GM12878 (cell line): Measurements from ENCODE around the gene ARHGAP44.

Source experiments
- CHD1 ChIP-seq: IDR thresholded peaks from 2 replicates; pipeline ENCODE4 v1.6.1; 2012; ENCODE audit warnings: low read depth, low read length, improper control_type of control experiment
- EED ChIP-seq: sonication (generic); IDR thresholded peaks from 2 replicates; pipeline ENCODE4 v1.6.1; 2016; ENCODE audit warnings: antibody characterized with exemption, low read depth
- EZH2 ChIP-seq: IDR thresholded peaks from 2 replicates; pipeline ENCODE4 v1.6.1; 2012; ENCODE audit warnings: low read depth, mild to moderate bottlenecking, control low read depth, inconsistent platforms, low read length, borderline replicate concordance; ENCODE audit not compliant: control insufficient read depth
- HDAC2 ChIP-seq: fragments of 200-600 bp; sonication (generic); IDR thresholded peaks from 2 replicates; pipeline ENCODE4 v1.6.1; 2017
- REST ChIP-seq: IDR thresholded peaks from 2 replicates; pipeline ENCODE4 v1.6.1; 2012; ENCODE audit warnings: mild to moderate bottlenecking, low read depth, low read length
- SP1 ChIP-seq: IDR thresholded peaks from one replicate; pipeline ENCODE4 v1.6.1; 2011; ENCODE audit warnings: low read depth, low read length
- TAF1 ChIP-seq: IDR thresholded peaks from 2 replicates; pipeline ENCODE4 v1.6.1; 2011; ENCODE audit warnings: mild to moderate bottlenecking, low read depth, low read length, borderline replicate concordance
- USF1 ChIP-seq: IDR thresholded peaks from 2 replicates; pipeline ENCODE4 v1.6.1; 2011; ENCODE audit warnings: borderline replicate concordance, low read depth, mild to moderate bottlenecking, moderate library complexity, mixed read lengths, low read length; ENCODE audit not compliant: insufficient read depth; ENCODE audit errors: extremely low read length
- ZNF687 ChIP-seq: fragments of 450-650 bp; IDR thresholded peaks from 2 replicates; pipeline ENCODE4 v1.6.1; 2017; ENCODE audit warnings: mild to moderate bottlenecking, moderate library complexity
- TF ChIP-seq, protein P1 (sequence below), 3 experiments: IDR thresholded peaks in 2 of 3; conservative IDR thresholded peaks in 1 of 3; 2 replicates each; pipeline ENCODE4 v1.5.1; 2011; ENCODE audit warnings: low read depth in 3 of 3, low read length in 3 of 3, mild to moderate bottlenecking in 3 of 3, control low read depth in 2 of 3, moderate library complexity in 2 of 3, inconsistent platforms in 1 of 3, mixed read lengths in 1 of 3; ENCODE audit not compliant: control insufficient read depth in 2 of 3, insufficient read depth in 1 of 3; ENCODE audit errors: extremely low read depth in 1 of 3
- TF ChIP-seq, protein P2 (sequence below): fragments of 450-650 bp; formaldehyde crosslinking; IDR thresholded peaks from 2 replicates; pipeline ENCODE4 v1.5.0; 2022; ENCODE audit warnings: mild to moderate bottlenecking, missing genetic modification characterization
- TF ChIP-seq, protein P3 (sequence below): IDR thresholded peaks from 2 replicates; pipeline ENCODE4 v1.6.1; 2012; ENCODE audit warnings: low read length, inconsistent platforms

DNA sequence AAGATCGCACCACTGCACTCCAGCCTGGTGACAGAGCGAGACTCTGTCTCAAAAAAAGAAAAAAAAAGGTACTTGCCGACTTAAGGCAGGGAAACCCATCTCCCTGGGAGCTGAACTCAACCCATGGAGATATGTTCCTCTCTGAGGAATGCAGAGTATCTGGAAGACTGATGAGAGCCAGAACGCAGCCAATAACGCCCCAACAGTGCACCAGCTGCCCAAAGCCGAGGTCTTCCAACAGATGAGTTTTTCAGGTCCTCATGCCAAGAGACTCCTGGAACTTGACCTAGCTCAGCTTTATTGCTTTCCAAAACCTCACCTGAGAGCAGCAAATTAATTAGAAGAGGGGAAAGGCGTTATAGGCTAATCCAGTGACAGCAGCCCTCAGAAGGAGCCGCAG is 219.2 kb downstream of the ARHGAP44 start:
- TF ChIP-seq CHD1 (no peak), REST (no peak), EED (no peak), HDAC2 (no peak), EZH2 (no peak), ZNF687 (no peak), SP1 (no peak), TAF1 (no peak), USF1 (no peak)
- TF ChIP-seq, protein P1, sequence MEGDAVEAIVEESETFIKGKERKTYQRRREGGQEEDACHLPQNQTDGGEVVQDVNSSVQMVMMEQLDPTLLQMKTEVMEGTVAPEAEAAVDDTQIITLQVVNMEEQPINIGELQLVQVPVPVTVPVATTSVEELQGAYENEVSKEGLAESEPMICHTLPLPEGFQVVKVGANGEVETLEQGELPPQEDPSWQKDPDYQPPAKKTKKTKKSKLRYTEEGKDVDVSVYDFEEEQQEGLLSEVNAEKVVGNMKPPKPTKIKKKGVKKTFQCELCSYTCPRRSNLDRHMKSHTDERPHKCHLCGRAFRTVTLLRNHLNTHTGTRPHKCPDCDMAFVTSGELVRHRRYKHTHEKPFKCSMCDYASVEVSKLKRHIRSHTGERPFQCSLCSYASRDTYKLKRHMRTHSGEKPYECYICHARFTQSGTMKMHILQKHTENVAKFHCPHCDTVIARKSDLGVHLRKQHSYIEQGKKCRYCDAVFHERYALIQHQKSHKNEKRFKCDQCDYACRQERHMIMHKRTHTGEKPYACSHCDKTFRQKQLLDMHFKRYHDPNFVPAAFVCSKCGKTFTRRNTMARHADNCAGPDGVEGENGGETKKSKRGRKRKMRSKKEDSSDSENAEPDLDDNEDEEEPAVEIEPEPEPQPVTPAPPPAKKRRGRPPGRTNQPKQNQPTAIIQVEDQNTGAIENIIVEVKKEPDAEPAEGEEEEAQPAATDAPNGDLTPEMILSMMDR (IDR thresholded peaks at IDR 0.05 in 2 of 3, conservative IDR thresholded peaks at IDR 0.05 in 1 of 3; ENCODE audit: control insufficient read depth in 2 of 3, extremely low read depth in 1 of 3, insufficient read depth in 1 of 3, low read depth in 3 of 3, low read length in 3 of 3) = no peak
- TF ChIP-seq, protein P2, sequence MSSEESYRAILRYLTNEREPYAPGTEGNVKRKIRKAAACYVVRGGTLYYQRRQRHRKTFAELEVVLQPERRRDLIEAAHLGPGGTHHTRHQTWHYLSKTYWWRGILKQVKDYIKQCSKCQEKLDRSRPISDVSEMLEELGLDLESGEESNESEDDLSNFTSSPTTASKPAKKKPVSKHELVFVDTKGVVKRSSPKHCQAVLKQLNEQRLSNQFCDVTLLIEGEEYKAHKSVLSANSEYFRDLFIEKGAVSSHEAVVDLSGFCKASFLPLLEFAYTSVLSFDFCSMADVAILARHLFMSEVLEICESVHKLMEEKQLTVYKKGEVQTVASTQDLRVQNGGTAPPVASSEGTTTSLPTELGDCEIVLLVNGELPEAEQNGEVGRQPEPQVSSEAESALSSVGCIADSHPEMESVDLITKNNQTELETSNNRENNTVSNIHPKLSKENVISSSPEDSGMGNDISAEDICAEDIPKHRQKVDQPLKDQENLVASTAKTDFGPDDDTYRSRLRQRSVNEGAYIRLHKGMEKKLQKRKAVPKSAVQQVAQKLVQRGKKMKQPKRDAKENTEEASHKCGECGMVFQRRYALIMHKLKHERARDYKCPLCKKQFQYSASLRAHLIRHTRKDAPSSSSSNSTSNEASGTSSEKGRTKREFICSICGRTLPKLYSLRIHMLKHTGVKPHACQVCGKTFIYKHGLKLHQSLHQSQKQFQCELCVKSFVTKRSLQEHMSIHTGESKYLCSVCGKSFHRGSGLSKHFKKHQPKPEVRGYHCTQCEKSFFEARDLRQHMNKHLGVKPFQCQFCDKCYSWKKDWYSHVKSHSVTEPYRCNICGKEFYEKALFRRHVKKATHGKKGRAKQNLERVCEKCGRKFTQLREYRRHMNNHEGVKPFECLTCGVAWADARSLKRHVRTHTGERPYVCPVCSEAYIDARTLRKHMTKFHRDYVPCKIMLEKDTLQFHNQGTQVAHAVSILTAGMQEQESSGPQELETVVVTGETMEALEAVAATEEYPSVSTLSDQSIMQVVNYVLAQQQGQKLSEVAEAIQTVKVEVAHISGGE = no peak
- TF ChIP-seq, protein P3, sequence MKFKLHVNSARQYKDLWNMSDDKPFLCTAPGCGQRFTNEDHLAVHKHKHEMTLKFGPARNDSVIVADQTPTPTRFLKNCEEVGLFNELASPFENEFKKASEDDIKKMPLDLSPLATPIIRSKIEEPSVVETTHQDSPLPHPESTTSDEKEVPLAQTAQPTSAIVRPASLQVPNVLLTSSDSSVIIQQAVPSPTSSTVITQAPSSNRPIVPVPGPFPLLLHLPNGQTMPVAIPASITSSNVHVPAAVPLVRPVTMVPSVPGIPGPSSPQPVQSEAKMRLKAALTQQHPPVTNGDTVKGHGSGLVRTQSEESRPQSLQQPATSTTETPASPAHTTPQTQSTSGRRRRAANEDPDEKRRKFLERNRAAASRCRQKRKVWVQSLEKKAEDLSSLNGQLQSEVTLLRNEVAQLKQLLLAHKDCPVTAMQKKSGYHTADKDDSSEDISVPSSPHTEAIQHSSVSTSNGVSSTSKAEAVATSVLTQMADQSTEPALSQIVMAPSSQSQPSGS = no peak
